GM15510 (cell line): Measurements from ENCODE around the gene FRMD8.

Experiments used
- POLR2A ChIP-seq: IDR thresholded peaks from 3 replicates; pipeline ENCODE4 v1.6.1; 2011; ENCODE audit warnings: borderline replicate concordance; ENCODE audit not compliant: insufficient read length; ENCODE audit errors: extremely low read depth

The FRMD8 gene

DNA sequence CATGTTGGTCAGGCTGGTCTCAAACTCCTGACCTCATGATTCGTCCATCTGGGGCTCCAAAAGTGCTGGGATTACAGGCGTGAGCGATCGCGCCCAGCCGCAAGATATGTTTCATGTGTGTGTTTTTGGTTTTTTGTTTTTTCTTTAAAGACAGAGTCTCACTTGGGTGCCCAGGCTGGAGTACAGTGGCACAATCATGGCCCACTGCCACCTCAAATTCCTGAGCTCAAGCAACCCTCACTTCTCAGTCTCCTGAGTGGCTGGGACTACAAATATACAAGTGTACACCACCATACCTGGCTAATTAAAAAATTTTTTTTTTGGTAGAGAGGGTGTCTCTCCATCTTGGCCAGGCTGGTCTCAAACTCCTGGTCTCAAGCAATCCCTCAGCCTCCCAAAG is 23.5 kb upstream of the FRMD8 start:
- no peak for TF ChIP-seq POLR2A

DNA sequence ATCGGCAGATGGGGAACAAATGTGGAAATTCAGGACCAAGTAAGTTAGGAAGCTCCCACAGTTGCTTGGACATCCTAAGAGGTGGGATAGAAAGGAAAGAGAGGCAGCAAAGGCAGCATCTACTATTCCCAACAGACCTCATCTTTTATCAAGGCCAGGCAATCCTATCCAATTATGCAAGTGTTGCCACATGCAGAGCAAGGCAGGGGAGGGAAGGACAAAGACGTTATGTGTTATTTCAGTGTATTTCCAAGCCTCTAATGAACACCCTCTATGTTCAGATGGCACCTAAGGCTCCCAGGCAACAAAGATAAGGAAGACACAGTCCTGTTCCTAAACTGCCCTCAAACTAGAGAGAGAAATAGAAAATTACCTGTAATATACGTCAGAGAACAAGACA is 22.7 kb upstream of the FRMD8 start:
- no peak for TF ChIP-seq POLR2A

DNA sequence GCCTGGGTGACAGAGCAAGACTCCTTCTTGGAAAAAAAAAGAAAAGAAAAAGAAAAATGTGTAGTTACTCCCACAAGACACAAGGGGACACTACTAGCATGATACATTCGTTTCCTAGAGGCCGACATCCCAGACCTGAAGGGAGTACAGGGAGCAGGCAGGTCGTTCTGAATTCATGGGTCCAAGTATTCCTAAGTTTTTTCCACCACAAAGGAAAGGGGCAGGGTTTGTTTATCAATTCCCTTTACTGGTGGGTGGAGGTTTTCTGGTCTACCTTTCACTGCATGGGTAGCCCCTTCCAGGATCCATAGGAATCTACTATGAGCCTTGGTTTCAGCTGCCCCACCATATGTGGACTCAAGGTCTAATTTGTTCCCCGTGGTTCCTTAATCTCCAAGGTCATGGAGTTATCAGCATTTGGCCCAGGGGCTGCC is 20.1 kb upstream of the FRMD8 start:
- no peak for TF ChIP-seq POLR2A

DNA sequence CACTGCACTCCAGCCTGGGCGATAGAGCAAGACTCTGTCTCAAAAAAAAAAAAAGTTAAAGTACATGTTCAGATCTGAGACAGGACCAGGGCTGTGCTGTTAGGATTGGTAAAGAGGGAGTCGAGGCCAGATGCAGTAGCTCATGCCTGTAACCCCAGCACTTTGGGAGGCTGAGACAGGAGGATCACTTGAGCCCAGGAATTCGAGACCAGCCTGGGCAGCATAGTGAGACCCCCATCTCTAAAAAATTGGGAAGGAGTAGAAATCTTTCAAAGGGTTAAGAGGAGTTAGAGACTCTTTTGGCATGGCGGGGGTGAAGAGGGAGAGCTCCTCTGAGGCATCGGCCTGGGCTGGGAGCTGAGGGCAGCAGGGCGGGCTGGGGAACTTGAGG is 15.8 kb upstream of the FRMD8 start:
- TF ChIP-seq POLR2A, result no peak

DNA sequence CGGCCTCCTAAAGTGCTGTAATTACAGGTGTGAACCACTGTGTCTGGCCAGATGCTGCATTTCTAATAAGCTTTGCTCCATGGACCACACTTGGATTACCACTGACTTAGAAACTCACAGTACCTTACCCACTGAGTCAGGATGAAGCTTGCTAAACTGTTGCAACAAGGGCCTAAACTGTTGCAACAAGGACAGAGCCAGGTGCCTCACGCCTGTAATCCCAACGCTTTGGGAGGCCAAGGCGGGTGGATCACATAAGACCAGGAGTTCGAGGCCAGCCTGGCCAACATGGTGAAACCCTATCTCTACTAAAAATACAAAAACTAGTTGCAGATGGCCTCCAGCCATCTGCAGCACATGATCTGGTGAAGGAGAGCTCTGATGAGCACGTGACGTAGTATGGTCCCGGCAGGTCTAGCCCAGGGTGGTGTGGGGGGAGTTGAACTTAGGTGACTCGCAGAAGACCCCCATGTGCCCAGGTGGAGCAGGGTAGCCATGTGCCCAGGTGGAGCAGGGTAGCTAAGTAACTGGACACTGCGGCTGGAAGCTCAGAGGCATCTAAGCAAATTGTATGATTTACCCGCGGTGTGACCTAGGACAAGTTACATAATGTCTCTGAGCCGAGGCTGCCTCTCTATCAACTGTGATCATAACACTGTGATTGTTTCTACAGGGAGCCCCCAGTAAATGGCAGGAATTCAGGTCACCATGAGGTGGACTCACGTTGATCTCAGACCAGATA is 12.4 kb upstream of the FRMD8 start:
- TF ChIP-seq POLR2A, result no peak

DNA sequence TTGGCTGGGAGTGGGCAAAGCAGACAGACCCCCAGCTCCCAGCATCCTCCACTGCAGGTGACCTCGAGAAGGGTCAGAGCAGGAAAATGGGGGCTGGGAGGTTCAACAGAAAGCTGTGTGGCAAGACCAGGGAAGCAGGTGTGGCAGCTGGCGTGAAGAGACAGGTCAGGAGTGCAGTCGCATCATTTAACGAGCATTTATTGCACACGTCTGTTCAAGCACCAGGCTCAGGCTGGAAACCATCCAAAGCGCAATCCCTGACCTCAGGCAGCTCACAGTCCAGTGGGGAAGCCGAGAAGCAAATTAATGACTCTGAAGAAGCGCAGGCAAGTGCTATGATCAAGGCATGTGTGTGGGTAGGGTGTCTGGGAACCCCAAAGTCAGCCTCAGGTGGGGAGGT is 11.4 kb upstream of the FRMD8 start:
- TF ChIP-seq POLR2A, result no peak

DNA sequence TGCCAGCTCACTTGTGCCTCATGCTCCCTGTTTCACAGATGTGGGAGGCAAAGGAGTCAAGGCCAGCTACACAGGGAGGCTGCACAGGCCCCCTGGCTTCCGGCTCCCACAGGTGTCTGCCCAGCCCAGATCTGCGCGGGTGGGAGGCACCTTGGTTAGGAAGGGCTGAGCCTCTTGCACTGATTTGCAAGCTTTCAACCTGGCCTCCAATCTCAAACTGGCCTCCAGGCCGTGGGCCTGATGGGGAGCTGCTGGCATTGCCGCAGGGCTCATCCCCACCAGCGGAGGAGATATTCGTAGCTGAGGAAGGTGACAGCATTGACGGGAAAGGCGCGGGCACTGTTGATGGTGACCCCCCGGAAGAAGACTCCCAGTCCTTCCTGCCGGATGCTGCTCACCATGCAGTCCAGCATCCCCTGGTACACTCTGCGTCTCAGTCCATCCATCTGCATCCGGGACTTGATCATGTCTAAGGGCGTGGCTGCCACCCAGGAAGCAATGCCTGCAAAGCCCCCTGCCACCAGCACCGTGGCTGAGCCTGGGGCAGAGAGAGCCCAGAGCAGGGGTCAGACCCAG is 10.2 kb upstream of the FRMD8 start:
- no peak for TF ChIP-seq POLR2A

DNA sequence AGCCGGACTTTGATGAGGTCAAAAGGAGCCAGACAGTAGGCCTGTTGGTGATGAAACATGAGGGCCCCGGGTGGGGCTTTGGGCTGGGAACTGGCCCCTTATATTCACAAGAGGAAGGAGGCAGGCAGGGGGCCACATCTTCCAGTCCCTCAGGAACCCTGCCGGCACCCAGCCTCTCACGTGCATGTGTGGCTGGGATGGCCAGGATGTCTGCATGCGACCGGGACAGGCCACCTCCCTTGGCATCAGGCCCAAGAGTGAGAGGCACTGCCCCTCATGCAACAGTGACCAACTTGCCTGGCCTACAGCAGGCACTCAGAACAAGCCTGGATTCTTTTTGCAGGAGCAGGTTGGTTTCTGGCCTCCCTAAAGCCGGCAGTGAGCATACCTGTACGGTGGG is 9.4 kb upstream of the FRMD8 start:
- no peak for TF ChIP-seq POLR2A

DNA sequence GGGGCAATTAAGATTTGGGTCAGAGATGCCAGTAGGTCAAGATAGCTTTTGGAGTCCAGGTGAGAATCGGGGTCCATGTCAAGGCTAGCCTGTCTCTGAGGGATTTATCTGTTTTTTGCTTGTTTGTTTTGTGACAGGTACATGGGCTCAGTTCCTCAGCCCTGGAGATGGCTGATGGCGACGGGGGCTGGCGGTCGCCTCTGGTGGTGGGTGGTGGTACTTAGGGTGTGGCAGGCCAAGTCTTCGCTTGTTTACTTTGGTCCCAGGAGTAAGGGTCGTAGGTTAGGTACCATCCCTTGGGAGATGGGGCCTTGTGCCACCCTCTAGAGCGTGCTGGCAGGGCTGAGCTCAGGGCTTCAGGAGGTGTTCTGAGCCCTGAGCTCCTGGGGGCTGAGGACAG is 8.7 kb upstream of the FRMD8 start:
- no peak for TF ChIP-seq POLR2A

DNA sequence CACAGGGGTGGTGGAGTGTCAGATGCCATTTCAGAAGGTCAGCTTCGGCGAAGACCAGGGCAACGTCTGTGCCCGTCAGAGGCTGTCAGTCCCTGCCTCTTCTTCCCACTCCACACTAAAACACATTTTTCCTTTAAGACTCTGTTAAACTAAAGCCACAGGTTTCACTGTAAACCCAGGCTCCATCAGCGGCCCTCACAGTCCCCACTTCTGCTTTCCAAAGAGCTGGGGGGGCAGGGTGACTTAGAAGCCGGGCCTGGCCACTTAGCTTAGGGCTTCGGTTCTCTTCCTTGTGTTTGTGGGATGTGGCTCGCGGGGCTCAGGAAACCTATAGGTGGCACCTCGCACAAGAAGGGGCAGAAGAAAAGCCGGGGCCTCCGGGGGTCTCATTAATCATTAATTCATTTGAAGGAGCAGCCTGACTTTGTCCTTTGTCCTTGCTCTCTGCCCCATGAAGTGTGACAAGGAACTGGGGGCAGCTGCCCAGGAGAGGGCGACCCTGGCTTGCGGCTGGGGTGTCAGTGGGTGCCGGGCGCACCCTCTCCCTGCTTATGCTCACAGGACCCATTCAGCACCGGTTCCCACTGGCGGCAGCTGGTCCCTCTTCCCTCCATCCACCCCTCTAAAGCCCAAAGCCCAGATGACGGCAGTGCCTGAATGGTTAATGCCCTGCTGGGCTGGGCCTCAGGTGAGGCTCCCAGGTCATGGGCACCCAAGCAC is 8.1 kb upstream of the FRMD8 start:
- no peak for TF ChIP-seq POLR2A

DNA sequence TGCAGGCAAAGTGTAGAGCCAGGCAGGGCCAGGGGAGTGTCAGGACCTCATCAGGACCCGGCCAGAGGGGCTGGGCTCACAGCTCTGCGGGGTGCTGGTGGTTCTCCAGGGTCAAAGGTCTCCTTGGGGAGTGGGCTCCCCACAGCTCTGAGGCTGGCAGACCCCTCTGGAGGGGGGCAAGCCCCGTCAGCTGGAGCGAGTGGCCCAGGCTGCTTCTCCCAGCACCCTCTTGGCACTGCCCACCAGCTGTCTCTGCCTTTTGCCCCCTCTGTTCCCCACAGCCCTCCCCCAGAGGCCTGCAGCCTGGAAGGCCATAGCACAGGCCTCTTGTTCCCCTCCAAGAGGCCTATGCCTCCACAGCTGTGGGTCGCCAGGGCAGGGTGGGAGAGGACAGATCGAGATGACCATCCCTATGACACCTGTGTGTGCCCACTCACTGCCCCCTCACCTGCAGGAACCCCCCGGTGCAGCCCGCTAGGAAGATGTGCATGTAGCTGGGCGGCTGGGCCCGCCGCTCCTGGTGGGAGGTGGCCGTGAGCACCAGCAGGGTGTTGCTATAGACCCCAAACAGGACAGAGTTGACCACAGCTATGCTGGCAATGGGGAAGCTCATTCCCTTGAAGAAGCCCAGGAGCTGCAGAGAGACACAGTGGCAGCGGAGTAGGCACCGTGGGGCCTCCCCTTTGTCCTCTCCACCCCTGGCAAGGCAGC is 7.4 kb upstream of the FRMD8 start:
- TF ChIP-seq POLR2A, result no peak

DNA sequence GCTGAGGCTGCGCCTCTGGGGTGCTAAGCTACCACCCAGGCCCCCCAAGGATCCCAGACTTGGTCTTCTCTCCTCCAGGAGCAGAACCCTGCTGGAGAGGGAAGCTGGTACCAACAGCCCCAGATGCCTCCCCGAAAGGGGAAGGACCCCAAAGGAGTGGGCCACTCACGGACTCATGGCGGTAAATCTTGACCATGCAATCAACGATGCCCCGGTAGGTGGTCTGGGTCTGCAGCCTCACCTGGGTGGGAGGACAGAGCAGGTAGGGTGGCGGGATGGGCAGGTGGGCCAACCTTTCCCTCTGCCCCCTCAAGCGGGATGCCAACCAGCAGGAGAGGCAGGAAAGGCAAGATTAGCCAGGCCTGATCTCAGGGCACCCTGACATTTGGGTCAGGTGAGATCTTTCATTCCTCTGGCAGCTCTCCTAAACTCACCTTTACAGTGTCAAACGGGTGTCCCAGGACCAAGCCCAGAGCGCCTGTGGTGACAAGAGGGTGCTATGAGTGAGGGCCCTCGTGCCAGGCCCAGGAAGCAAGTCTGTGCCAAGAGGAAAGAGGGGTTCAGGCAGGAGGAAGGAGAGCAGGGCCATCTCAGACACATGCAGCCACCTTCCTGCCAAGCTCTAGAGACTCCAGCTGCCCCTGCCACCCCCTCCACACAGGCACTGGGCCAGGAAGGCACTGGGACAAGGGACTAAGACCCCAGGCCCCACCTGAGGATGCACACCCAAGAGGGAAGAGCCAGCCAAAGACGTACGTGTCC is 6.6 kb upstream of the FRMD8 start:
- no peak for TF ChIP-seq POLR2A

DNA sequence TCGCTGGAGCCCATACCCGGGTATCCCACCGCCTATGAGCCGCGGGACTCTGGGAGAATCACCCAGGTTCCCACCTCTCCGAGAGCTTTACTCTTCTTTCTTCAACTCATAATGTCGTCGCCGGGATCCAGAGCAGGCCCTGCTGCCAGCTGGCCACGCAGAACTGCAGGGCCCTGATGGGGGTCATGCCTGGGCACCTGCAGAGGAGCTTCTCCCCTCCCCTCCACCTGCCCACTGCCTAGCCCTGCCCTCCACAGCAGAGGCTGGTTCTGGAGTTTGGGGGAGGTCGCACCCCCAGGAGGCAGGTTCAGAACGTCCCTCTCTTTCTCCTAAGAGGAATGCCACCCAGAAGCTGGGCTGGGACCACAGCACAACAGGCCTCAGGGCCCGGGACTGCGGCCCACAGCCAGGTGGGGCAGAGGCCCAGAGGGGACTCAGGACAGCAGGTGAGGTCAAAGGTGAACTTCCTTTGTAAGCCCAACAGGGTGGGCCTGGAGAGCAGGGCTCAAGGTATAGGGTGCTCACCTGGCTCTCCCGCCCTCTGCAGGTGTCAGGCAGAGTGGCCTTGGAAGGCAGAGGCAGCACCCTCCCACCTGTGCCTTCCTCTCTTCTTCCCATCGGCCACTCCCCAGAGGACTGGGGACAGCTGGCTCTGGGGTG is 5.8 kb upstream of the FRMD8 start:
- TF ChIP-seq POLR2A, result no peak

DNA sequence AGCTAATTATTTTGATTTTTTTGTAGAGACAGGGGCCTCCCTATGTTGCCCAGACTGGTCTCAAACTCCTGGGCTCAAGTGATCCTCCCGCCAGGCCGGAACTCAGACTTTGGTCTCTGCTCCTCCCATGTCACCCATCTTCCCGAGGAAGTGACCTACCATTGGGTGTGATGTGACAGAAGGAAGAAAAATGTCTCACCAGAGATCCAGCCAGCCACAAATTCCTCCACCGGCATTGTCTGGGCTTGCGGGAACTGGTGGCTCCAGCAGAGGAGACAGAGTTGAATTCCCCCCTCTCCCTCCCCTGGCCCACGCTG is 4.8 kb upstream of the FRMD8 start:
- no peak for TF ChIP-seq POLR2A
